Measurements from ENCODE around the gene SNX9. TPM values are rescaled to one million over a fixed set of nuclear protein-coding genes. Genes with fewer than 3 reads are reported as not detected.

Gene SNX9
- total and polyA plus RNA-seq, 2 donors (not counting 1 experiment from before 2014, with no cell fraction given) = 56.8 to 117 TPM

DNA sequence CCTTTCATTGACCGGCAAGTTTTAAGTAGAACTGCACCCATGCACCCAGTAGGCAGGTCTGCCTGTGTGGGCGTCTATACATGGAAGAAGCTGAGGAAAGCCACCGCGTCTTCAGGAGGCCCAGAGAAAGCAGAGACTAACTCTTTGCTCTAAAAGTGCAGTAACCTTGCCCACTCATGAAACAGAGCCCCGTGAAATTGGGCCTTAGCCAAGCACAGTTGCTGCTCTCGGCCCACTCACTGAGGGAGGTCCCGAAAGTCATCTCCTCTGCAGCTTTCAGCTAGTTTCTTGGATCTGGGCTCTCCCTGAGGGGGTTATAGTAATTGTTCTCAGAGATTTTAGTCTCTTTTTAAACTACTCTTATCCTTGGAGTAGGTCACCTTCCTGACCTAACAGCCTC is 84.6 kb downstream of the SNX9 start:
- Histone ChIP-seq H2AFZ (ENCODE audit: low read length) (no peak overlapping the region), H3K9ac (ENCODE audit: insufficient read depth, low read length) (no peak overlapping the region), H3K27me3 (ENCODE audit: control insufficient read depth, insufficient read depth, low read length) (no peaks in the 10 kb centered on the region), H3K36me3 (ENCODE audit: control insufficient read depth, insufficient read depth, low read length) (peaks cover 6% of the 10 kb centered on the region), H3K79me2 (ENCODE audit: control insufficient read depth, insufficient read depth, low read length) (no peaks in the 10 kb centered on the region), H3K4me3 (replicated peaks in 1 of 4; ENCODE audit: control extremely low read depth in 1 of 4, insufficient read depth in 1 of 4, low read depth in 3 of 4, low read length in 4 of 4) (no peak overlapping the region), H3K9me3 (ENCODE audit: control insufficient read depth, insufficient read depth, low read depth, low read length) (no peaks in the 10 kb centered on the region), H3K4me1 (ENCODE audit: control insufficient read depth, extremely low read depth, insufficient read depth, low read length) (peaks cover 3% of the 10 kb centered on the region), H3K27ac (ENCODE audit: insufficient read depth, low read length) (no peak overlapping the region), H4K20me1 (ENCODE audit: control insufficient read depth, extremely low read depth, insufficient read depth, low read length) (no peaks in the 10 kb centered on the region), H3K4me2 (ENCODE audit: extremely low read depth, insufficient read depth, low read length) (no peak overlapping the region)
- no peak for DNase-seq (ENCODE audit: low read depth in 2 of 2)
- TF ChIP-seq, protein P1, sequence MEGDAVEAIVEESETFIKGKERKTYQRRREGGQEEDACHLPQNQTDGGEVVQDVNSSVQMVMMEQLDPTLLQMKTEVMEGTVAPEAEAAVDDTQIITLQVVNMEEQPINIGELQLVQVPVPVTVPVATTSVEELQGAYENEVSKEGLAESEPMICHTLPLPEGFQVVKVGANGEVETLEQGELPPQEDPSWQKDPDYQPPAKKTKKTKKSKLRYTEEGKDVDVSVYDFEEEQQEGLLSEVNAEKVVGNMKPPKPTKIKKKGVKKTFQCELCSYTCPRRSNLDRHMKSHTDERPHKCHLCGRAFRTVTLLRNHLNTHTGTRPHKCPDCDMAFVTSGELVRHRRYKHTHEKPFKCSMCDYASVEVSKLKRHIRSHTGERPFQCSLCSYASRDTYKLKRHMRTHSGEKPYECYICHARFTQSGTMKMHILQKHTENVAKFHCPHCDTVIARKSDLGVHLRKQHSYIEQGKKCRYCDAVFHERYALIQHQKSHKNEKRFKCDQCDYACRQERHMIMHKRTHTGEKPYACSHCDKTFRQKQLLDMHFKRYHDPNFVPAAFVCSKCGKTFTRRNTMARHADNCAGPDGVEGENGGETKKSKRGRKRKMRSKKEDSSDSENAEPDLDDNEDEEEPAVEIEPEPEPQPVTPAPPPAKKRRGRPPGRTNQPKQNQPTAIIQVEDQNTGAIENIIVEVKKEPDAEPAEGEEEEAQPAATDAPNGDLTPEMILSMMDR (conservative IDR thresholded peaks at IDR 0.05 in 1 of 2, IDR thresholded peaks at IDR 0.05 in 1 of 2; ENCODE audit: low read depth in 1 of 2, low read length in 2 of 2) = no peak
- no peak for TF ChIP-seq EZH2 (IDR thresholded peaks at IDR 0.05; ENCODE audit: low read length, missing control alignments)

DNA sequence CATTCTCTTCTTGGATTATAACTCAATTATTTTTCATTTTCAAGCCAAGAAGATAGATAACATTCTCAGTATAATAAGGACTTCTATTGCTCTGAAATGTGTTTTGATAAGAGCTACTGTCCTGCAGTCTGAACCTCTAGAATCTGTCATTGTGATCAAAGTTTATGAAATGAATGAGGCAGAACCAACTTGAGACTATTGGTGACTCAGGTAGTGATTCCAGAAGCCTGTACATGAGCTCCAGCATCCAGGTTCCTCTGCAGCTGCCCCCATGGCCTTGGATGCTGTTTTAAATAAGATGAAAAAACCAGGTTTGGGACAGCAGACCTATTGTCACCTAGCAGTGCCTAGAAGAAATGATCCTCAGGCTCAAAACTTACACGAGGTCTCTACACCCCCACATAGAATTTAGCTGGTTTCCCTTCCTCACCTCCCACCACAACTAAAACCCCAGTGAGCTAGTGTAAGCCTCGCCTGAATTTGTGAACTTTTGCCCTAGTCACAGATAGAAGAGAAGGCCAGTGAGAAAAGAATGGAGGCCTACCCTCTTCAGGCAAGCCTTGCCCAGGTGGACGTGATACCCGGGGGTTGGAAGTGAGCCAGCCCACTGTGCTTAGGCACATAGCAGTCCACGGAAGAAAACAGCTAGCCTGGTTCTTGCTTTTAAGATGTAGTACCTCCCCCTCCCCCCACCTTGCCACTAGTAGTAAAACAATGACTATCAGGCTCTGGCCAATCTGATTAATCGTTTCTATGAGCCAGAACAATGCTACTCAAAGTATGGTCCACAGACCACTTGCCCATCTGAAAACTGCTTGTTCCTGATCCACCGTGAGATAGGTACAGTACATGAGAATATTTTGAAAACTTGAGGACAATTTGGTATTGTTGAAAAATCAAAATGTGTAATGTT is 85.6 kb downstream of the SNX9 start:
- peaks cover 3% of the 10 kb centered on the region for H3K4me1 ChIP-seq (ENCODE audit: control insufficient read depth, extremely low read depth, insufficient read depth, low read length)
- H3K4me2 ChIP-seq (ENCODE audit: extremely low read depth, insufficient read depth, low read length) = no peak overlapping the region
- no peak overlapping the region for H2AFZ ChIP-seq (ENCODE audit: low read length)
- no peaks in the 10 kb centered on the region for H4K20me1 ChIP-seq (ENCODE audit: control insufficient read depth, extremely low read depth, insufficient read depth, low read length)
- no peaks in the 10 kb centered on the region for H3K79me2 ChIP-seq (ENCODE audit: control insufficient read depth, insufficient read depth, low read length)
- H3K9ac ChIP-seq (ENCODE audit: insufficient read depth, low read length) = no peak overlapping the region
- H3K27ac ChIP-seq (ENCODE audit: insufficient read depth, low read length) = no peak overlapping the region
- DNase-seq (ENCODE audit: low read depth in 2 of 2) = no peak
- no peaks in the 10 kb centered on the region for H3K27me3 ChIP-seq (ENCODE audit: control insufficient read depth, insufficient read depth, low read length)
- peaks cover 6% of the 10 kb centered on the region for H3K36me3 ChIP-seq (ENCODE audit: control insufficient read depth, insufficient read depth, low read length)
- H3K9me3 ChIP-seq (ENCODE audit: control insufficient read depth, insufficient read depth, low read depth, low read length) = no peaks in the 10 kb centered on the region
- no peak overlapping the region for H3K4me3 ChIP-seq (replicated peaks in 1 of 4; ENCODE audit: control extremely low read depth in 1 of 4, insufficient read depth in 1 of 4, low read depth in 3 of 4, low read length in 4 of 4)
- no peak for TF ChIP-seq EZH2 (IDR thresholded peaks at IDR 0.05; ENCODE audit: low read length, missing control alignments)
- TF ChIP-seq, protein P1 (conservative IDR thresholded peaks at IDR 0.05 in 1 of 2, IDR thresholded peaks at IDR 0.05 in 1 of 2; ENCODE audit: low read depth in 1 of 2, low read length in 2 of 2) = no peak

DNA sequence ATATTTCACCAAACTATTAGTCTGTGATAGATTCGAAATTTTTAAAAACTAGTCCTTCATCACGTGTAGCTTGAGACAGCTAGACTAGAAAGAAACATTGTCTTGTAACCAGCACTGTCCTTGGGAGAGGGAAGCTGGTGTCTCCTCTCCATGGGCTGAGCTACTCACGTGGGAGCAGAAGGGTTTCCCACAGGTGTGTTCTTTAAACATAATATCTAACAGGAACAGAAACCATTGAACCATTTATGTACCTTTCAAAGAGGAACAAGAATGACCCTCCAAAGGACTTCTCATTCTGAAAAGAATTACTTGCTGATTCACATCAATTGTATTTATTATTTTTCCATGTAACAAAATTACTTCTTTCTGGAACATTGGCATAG is 86.2 kb downstream of the SNX9 start:
- Histone ChIP-seq H3K4me2 (ENCODE audit: extremely low read depth, insufficient read depth, low read length) (no peak overlapping the region), H4K20me1 (ENCODE audit: control insufficient read depth, extremely low read depth, insufficient read depth, low read length) (no peaks in the 10 kb centered on the region), H3K9me3 (ENCODE audit: control insufficient read depth, insufficient read depth, low read depth, low read length) (no peaks in the 10 kb centered on the region), H3K4me1 (ENCODE audit: control insufficient read depth, extremely low read depth, insufficient read depth, low read length) (peaks cover 3% of the 10 kb centered on the region), H3K27ac (ENCODE audit: insufficient read depth, low read length) (no peak overlapping the region), H3K79me2 (ENCODE audit: control insufficient read depth, insufficient read depth, low read length) (no peaks in the 10 kb centered on the region), H3K4me3 (replicated peaks in 1 of 4; ENCODE audit: control extremely low read depth in 1 of 4, insufficient read depth in 1 of 4, low read depth in 3 of 4, low read length in 4 of 4) (no peak overlapping the region), H3K36me3 (ENCODE audit: control insufficient read depth, insufficient read depth, low read length) (peaks cover 7% of the 10 kb centered on the region), H2AFZ (ENCODE audit: low read length) (no peak overlapping the region), H3K9ac (ENCODE audit: insufficient read depth, low read length) (no peak overlapping the region), H3K27me3 (ENCODE audit: control insufficient read depth, insufficient read depth, low read length) (no peaks in the 10 kb centered on the region)
- no peak for DNase-seq (ENCODE audit: low read depth in 2 of 2)
- TF ChIP-seq, protein P1 (conservative IDR thresholded peaks at IDR 0.05 in 1 of 2, IDR thresholded peaks at IDR 0.05 in 1 of 2; ENCODE audit: low read depth in 1 of 2, low read length in 2 of 2) = no peak
- no peak for TF ChIP-seq EZH2 (IDR thresholded peaks at IDR 0.05; ENCODE audit: low read length, missing control alignments)

Data from fibroblast of lung (primary cell).